Mucosa of rectum (tissue), 2 donors: ENCODE measurements around the gene PALLD.

Experiments used
- H3K27ac ChIP-seq, 2 donors: one replicate each; pipeline ENCODE4 v1.7.0; 2013; ENCODE audit warnings: inconsistent platforms in 2 of 2, low read depth in 2 of 2, low read length in 2 of 2
- H3K27me3 ChIP-seq, 2 donors: one replicate each; pipeline ENCODE4 v1.7.0; 2013; ENCODE audit warnings: low read length in 2 of 2; ENCODE audit not compliant: control insufficient read depth in 2 of 2, insufficient read depth in 2 of 2
- H3K36me3 ChIP-seq, 2 donors: one replicate each; pipeline ENCODE4 v1.7.0; 2013; ENCODE audit warnings: low read length in 2 of 2; ENCODE audit not compliant: control insufficient read depth in 2 of 2, insufficient read depth in 2 of 2
- H3K4me1 ChIP-seq, 2 donors: one replicate each; pipeline ENCODE4 v1.7.0; 2013; ENCODE audit warnings: low read length in 2 of 2, mild to moderate bottlenecking in 1 of 2; ENCODE audit not compliant: control insufficient read depth in 2 of 2, insufficient read depth in 2 of 2
- H3K4me3 ChIP-seq, 2 donors: one replicate each; pipeline ENCODE4 v1.7.0; 2013; ENCODE audit warnings: low read length in 2 of 2
- H3K9ac ChIP-seq, 2 donors: one replicate each; pipeline ENCODE4 v1.7.0; 2013; ENCODE audit warnings: low read length in 2 of 2, low read depth in 1 of 2, mild to moderate bottlenecking in 1 of 2
- H3K9me3 ChIP-seq, 2 donors: one replicate each; pipeline ENCODE4 v1.7.0; 2013; ENCODE audit warnings: low read length in 2 of 2; ENCODE audit not compliant: control insufficient read depth in 2 of 2
- donor health status: healthy.
- donor health status: Normal muscosa, but diverticular disease.

The PALLD gene

DNA sequence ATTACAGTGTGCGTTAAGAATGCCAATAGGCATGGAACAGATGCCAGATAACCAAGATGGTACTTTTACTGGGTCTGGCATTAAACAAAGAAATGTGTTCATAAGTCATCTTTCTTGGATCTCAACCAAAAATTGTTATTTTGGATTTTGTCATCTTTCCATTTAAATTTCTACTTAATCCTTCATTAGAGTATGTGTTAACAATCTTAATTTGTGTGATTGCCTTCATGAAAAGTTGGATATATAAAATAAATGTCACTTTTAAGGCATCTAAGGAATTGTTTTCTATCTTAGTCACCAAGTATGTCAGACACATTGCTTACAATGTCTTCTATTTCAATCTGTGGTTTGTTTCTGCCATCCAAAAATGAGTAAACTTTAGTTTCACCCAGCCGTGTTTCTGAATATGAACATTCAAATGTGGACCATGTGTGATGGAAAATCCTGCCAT is 87.5 kb downstream of the PALLD start:
- no peak overlapping the region for H3K4me3 ChIP-seq
- no peak overlapping the region for H3K27ac ChIP-seq
- no peaks in the 10 kb centered on the region for H3K9me3 ChIP-seq
- no peaks in the 10 kb centered on the region for H3K4me1 ChIP-seq
- no peaks in the 10 kb centered on the region for H3K27me3 ChIP-seq
- H3K9ac ChIP-seq: no peak overlapping the region
- no peaks in the 10 kb centered on the region for H3K36me3 ChIP-seq

GRCh38 chr4:168585168-168586091 is 88.6 kb downstream of the PALLD start:
- Histone ChIP-seq H3K4me3 (no peak overlapping the region), H3K9me3 (no peaks in the 10 kb centered on the region), H3K27ac (no peak overlapping the region)

DNA sequence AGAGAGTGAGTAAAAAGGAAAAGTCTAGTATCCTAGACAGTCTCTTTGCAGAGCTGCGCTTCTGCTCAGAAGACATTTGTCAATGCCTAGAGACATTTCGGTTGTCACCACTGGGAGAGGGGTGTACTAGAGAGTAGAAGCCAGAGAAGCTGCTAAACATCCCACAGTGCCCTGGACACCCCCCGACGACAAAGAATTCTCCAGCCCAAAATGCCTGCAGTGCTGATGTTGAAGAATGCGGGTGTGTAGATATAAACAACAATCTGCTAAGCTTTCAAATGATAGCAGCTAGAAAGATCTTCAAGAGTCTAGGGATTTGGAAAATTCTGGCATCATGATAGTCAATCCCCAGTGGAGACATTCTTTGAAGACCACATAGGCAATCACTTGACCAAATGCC is 90.1 kb downstream of the PALLD start:
- Histone ChIP-seq H3K9ac (no peak overlapping the region), H3K27ac (no peak overlapping the region), H3K36me3 (no peaks in the 10 kb centered on the region), H3K4me3 (no peak overlapping the region), H3K9me3 (no peaks in the 10 kb centered on the region), H3K4me1 (no peaks in the 10 kb centered on the region), H3K27me3 (no peaks in the 10 kb centered on the region)

More at GRCh38 chr4:168585168-168586091, 88.6 kb downstream of the PALLD start:
- no peaks in the 10 kb centered on the region for H3K36me3 ChIP-seq
- H3K9ac ChIP-seq: no peak overlapping the region
- H3K4me1 ChIP-seq: no peaks in the 10 kb centered on the region
- no peaks in the 10 kb centered on the region for H3K27me3 ChIP-seq

DNA sequence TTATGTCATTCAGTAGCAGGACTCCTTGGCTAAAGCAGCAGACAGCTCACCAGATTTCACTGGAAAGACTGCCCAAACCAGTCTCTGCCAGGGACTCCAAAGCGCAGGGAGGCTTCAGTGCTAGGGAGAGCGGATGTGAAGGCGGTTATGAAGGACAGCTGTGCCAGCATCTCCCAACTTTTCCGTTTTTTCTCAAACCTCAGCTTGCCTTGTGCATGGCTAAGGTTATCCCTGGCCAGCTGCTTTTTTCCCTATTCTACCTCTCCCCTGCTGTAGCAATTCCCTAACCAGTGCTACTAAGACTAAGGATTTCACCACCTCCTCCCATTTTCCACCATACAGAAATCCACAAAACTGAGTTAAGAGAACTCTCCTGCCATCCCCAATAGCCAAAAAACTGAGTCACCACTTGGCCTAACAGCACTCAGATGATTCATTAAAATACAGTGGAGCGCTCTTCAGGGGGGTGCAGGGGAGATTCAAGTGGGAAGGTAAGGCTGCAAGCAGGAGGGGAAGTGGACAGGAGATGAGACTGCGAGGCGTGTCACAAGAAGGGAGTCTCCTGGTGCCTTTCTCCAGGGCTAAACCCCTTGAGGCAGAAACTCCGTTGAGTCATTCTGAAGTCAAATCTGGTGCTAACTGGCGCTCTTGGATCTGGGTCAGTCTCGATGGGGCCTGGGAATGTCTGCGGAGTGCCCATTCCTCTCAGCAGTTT is 90.7 kb downstream of the PALLD start:
- no peaks in the 10 kb centered on the region for H3K4me1 ChIP-seq
- H3K27me3 ChIP-seq: no peaks in the 10 kb centered on the region
- H3K27ac ChIP-seq: no peak overlapping the region
- H3K9me3 ChIP-seq: no peaks in the 10 kb centered on the region
- H3K4me3 ChIP-seq: no peak overlapping the region
- H3K36me3 ChIP-seq: no peaks in the 10 kb centered on the region
- H3K9ac ChIP-seq: no peak overlapping the region

DNA sequence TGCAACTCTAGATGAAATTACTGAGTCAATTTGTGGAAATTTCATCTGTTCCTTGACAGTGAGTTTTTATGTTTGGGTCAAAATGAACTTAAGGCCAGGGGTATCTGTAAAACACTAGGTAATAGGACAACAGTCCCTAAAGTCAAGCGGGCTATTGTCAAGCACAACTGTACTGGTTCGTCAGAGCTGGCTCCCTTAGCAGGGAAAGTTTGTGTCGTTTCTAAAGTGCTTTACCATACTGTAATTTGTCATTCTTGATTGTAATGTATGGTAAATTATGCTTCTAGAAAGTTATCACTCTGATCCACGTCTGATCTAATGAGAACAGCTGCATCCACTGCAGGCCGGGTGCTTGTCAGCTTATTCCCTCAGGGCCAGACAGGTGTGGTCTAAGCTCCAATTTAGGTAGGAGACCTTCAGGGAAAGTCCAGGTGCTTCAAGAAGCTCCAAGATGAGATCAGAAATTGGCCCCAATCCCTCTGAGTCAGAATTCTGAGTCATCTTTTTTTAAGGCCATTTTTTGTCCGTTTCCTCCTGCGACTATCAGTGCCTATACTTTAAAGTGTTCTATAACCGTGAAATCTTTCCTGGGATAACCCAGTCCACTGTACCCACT is 92.2 kb downstream of the PALLD start:
- Histone ChIP-seq H3K36me3 (no peaks in the 10 kb centered on the region), H3K27me3 (no peaks in the 10 kb centered on the region), H3K4me1 (no peaks in the 10 kb centered on the region), H3K4me3 (no peak overlapping the region), H3K27ac (no peak overlapping the region), H3K9me3 (no peaks in the 10 kb centered on the region), H3K9ac (no peak overlapping the region)

- Histone ChIP-seq H3K27ac (no peak overlapping the region), H3K4me3 (no peak overlapping the region), H3K9ac (no peak overlapping the region), H3K27me3 (no peaks in the 10 kb centered on the region), H3K36me3 (no peaks in the 10 kb centered on the region), H3K9me3 (no peaks in the 10 kb centered on the region), H3K4me1 (no peaks in the 10 kb centered on the region)
Measured at GRCh38 chr4:168592676-168593075, 95.8 kb downstream of the PALLD start.

DNA sequence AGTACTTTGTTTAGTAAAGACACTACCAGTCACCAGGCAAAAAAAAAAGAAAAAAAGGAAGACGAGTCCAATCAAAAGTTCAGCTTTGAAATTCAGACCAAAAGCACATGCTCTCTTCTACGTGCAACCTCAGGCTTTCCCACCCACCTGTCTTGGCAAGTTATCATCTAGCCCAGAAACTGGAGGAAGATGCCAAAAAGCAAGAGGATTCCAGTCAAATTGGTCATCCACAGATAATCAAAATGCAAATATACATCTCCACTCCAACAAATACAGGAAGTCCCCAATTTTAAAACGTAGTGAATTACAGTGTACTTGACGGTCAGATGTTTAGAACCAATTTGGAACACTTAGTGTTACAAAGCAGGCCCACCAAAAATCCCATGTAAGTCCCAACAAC is 96.5 kb downstream of the PALLD start:
- no peaks in the 10 kb centered on the region for H3K9me3 ChIP-seq
- no peaks in the 10 kb centered on the region for H3K36me3 ChIP-seq
- no peaks in the 10 kb centered on the region for H3K27me3 ChIP-seq
- H3K4me1 ChIP-seq: no peaks in the 10 kb centered on the region
- no peak overlapping the region for H3K27ac ChIP-seq
- no peak overlapping the region for H3K4me3 ChIP-seq
- H3K9ac ChIP-seq: no peak overlapping the region

GRCh38 chr4:168594121-168594520 is 97.3 kb downstream of the PALLD start:
- Histone ChIP-seq H3K4me3 (no peak overlapping the region), H3K27me3 (no peaks in the 10 kb centered on the region), H3K36me3 (no peaks in the 10 kb centered on the region), H3K4me1 (no peaks in the 10 kb centered on the region), H3K27ac (no peak overlapping the region), H3K9ac (no peak overlapping the region), H3K9me3 (no peaks in the 10 kb centered on the region)

DNA sequence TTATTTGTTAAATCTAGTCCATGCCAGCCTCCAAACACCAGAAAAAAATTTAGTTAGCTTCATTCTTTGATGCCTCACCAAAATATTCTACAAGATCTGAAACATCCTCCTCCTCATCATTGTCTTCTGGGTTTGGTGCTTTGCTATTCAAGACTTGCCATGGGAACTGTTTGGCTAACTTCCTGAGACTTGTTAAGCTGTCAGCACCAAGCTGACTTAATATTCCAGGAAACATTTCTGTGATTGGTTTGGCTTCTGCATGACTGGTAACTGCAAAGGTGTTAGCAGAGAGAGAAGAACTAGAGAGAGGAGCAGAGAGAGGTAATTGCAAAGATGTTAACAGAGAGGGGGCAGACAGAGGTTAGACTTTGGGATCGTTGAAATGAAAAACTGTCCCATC is 101.3 kb downstream of the PALLD start:
- Histone ChIP-seq H3K4me1 (no peaks in the 10 kb centered on the region), H3K36me3 (no peaks in the 10 kb centered on the region), H3K9ac (no peak overlapping the region), H3K27ac (no peak overlapping the region), H3K4me3 (no peak overlapping the region), H3K27me3 (no peaks in the 10 kb centered on the region), H3K9me3 (no peaks in the 10 kb centered on the region)
